Testis (tissue), 2 donors: ENCODE data around the gene PCLO.

Source experiments
- POLR2A ChIP-seq: fragments of 450-650 bp; IDR thresholded peaks from one replicate; pipeline ENCODE4 v1.6.1; 2017; ENCODE audit warnings: antibody characterized with exemption, mild to moderate bottlenecking, moderate library complexity
- TF ChIP-seq, protein P1 (sequence below), 3 experiments: fragments of 450-650 bp in 2 of 3; fragments of 200-600 bp in 1 of 3; sonication (generic) in 1 of 3; IDR thresholded peaks; one replicate each; pipeline ENCODE4 v1.5.1; 2016 to 2019; ENCODE audit warnings: antibody characterized with exemption in 3 of 3, mild to moderate bottlenecking in 2 of 3, moderate library complexity in 1 of 3

DNA sequence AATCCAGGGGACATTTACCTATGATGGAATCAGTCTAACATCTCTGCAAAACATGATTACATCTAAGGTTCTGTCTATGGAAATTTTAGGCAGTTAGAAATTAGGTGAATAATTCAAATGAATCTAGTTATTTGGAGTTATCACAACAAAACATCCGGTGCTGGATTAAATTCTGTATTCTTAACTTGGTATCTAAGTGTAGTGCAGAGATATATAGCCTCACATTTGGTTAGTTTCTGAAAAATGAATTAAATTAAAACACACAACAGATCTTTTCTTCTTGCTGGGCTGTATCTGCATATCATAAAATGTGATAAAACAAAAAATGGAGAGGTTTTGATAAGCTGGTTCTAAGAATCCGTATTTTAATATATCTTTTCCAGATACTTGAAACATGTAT lies 354.1 kb downstream of the PCLO start:
- TF ChIP-seq, protein P1, sequence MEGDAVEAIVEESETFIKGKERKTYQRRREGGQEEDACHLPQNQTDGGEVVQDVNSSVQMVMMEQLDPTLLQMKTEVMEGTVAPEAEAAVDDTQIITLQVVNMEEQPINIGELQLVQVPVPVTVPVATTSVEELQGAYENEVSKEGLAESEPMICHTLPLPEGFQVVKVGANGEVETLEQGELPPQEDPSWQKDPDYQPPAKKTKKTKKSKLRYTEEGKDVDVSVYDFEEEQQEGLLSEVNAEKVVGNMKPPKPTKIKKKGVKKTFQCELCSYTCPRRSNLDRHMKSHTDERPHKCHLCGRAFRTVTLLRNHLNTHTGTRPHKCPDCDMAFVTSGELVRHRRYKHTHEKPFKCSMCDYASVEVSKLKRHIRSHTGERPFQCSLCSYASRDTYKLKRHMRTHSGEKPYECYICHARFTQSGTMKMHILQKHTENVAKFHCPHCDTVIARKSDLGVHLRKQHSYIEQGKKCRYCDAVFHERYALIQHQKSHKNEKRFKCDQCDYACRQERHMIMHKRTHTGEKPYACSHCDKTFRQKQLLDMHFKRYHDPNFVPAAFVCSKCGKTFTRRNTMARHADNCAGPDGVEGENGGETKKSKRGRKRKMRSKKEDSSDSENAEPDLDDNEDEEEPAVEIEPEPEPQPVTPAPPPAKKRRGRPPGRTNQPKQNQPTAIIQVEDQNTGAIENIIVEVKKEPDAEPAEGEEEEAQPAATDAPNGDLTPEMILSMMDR (IDR thresholded peaks at IDR 0.05) = no peak
- no peak for TF ChIP-seq POLR2A
